Spleen (tissue), 11 donors: Measurements from ENCODE around the gene HPDL. TPM values are rescaled to one million over a fixed set of nuclear protein-coding genes. Genes with fewer than 3 reads are reported as not detected.

Experiments
- DNase-seq: peaks from one replicate; pipeline ENCODE4 v3.0.0-alpha.2; 2020
- H3K27ac ChIP-seq, 8 donors: fragments of 200-600 bp; sonication (generic) in 7 of 8; 1 replicate in 4 of 8; 2 replicates in 4 of 8; pipeline versions ENCODE4 v1.5.0 to v1.8.0; 2016 to 2021; ENCODE audit warnings: inconsistent platforms in 4 of 8, mild to moderate bottlenecking in 4 of 8, moderate library complexity in 1 of 8
- H3K27me3 ChIP-seq, 7 donors: fragments of 200-600 bp; sonication (generic) in 6 of 7; replicated peaks in 1 of 7; 1 replicate in 4 of 7; 2 replicates in 3 of 7; pipeline versions ENCODE4 v1.5.0 to v1.8.0; 2016 to 2021; ENCODE audit warnings: inconsistent platforms in 3 of 7, mild to moderate bottlenecking in 1 of 7
- H3K36me3 ChIP-seq, 6 donors: fragments of 200-600 bp; sonication (generic) in 5 of 6; 1 replicate in 4 of 6; 2 replicates in 2 of 6; pipeline versions ENCODE4 v1.5.0 to v1.8.0; 2016 to 2021; ENCODE audit warnings: inconsistent platforms in 2 of 6
- H3K4me1 ChIP-seq, 6 donors: fragments of 200-600 bp; sonication (generic) in 5 of 6; 1 replicate in 3 of 6; 2 replicates in 3 of 6; pipeline versions ENCODE4 v1.5.0 to v1.8.0; 2016 to 2021; ENCODE audit warnings: inconsistent platforms in 3 of 6
- H3K4me3 ChIP-seq, 8 donors: fragments of 200-600 bp; sonication (generic) in 7 of 8; 1 replicate in 4 of 8; 2 replicates in 4 of 8; pipeline versions ENCODE4 v1.5.0 to v1.8.0; 2016 to 2021; ENCODE audit warnings: inconsistent platforms in 4 of 8, mild to moderate bottlenecking in 4 of 8, moderate library complexity in 2 of 8
- H3K9me3 ChIP-seq, 8 donors: fragments of 200-600 bp; sonication (generic) in 7 of 8; 1 replicate in 4 of 8; 2 replicates in 4 of 8; pipeline versions ENCODE4 v1.5.0 to v1.8.0; 2016 to 2021; ENCODE audit warnings: inconsistent platforms in 4 of 8
- CTCF ChIP-seq, 11 experiments: fragments of 200-600 bp in 7 of 11; fragments of 450-650 bp in 4 of 11; sonication (generic) in 4 of 11; IDR thresholded peaks in 8 of 11; conservative IDR thresholded peaks in 3 of 11; 1 replicate in 7 of 11; 2 replicates in 4 of 11; pipeline versions ENCODE4 v1.4.0 to v1.8.0; 2016 to 2021; ENCODE audit warnings: antibody characterized with exemption in 11 of 11, inconsistent platforms in 4 of 11, mild to moderate bottlenecking in 1 of 11
- POLR2A ChIP-seq, 3 donors: fragments of 450-650 bp; IDR thresholded peaks; one replicate each; pipeline ENCODE4 v1.5.1; 2017; ENCODE audit warnings: antibody characterized with exemption in 3 of 3, mild to moderate bottlenecking in 1 of 3
- POLR2AphosphoS5 ChIP-seq, 3 donors: sonication (generic); formaldehyde crosslinking; IDR thresholded peaks; one replicate each; pipeline ENCODE4 v1.5.1; 2017; ENCODE audit warnings: antibody characterized with exemption in 3 of 3
- WGBS, 5 donors: extraction: QIAGEN DNeasy Blood & Tissue Kit in 3 of 5; methylation state at CpG; one replicate each; pipeline versions ENCODE4 v1.1.5 to v1.1.7; 2013 to 2018; 5-methylcytosine and 5-hydroxymethylcytosine counted together
- intact Hi-C: fragments of 100-400 bp; cut with DNase I; formaldehyde crosslinking; loops from one replicate; pipeline ENCODE4 v1.15.0; 2023; ENCODE audit warnings: low total_unique reads
- polyA plus RNA-seq, 3 donors: library from polyadenylated mRNA; stranded (reverse); fragments of 200-250 nt; gene quantifications; one replicate each; pipeline ENCODE4 v1.2.1, GENCODE V29; 2013
- total RNA-seq, 7 donors: library from RNA; depleted of rRNA in 3 of 7; stranded (reverse); fragments of >200 nt in 3 of 7; fragmentation: NEBNext Ultra II Directional in 4 of 7; extraction: Animal tissue kit (Norgen Biotek cat#: 25700) in 4 of 7; gene quantifications; one replicate each; pipeline versions ENCODE4 v1.1.0 to v1.2.1, GENCODE V29; 2016 to 2021
- donor health status: healthy with polysubstance abuse.
- donor health status: DM: no; HTN: no; CAD: no; lungs with moderate emphysema.
- donor health status: DM: no; HTN: no; CAD: no.
- donor health status: Bipolar disorder and iron deficiency.
- donor health status: healthy.
- donor health status: DM: no; HTN: no; CAD: no.
- donor health status: DM: yes; HTN: yes; CAD: no.

The HPDL gene
- total and polyA plus RNA-seq, 10 donors = 0.73 to 4.6 (median 2.4) TPM

GRCh38 chr1:45322486-45323040 lies 4.1 kb upstream of the HPDL start:
- Histone ChIP-seq H3K4me3 (no peak overlapping the region), H3K9me3 (no peaks in the 10 kb centered on the region), H3K36me3 (no peaks in the 10 kb centered on the region), H3K27me3 (peaks cover 0 to 7% (median 0%) of the 10 kb centered on the region in 7 donors), H3K27ac (no peak overlapping the region), H3K4me1 (peaks cover 5 to 28% (median 21%) of the 10 kb centered on the region in 6 donors)
- intact Hi-C loops = no loop called here
- 88 to 98% (median 91%) methylated on average over 10 of the region's 10 CpGs for WGBS, 5 donors
- no peak for DNase-seq
- TF ChIP-seq POLR2AphosphoS5 (IDR thresholded peaks at IDR 0.05) = no peak
- no peak for TF ChIP-seq POLR2A (IDR thresholded peaks at IDR 0.05)
- no peak for TF ChIP-seq CTCF (IDR thresholded peaks at IDR 0.05 in 8 of 11, conservative IDR thresholded peaks at IDR 0.05 in 3 of 11)

- TF ChIP-seq POLR2AphosphoS5 (IDR thresholded peaks at IDR 0.05) (peak in 1 of 3 donors; percentile 38), CTCF (IDR thresholded peaks at IDR 0.05 in 8 of 11, conservative IDR thresholded peaks at IDR 0.05 in 3 of 11) (no peak)
- DNase-seq = no peak
These were observed 716 bp upstream of the HPDL start for GRCh38 chr1:45325851-45326506.

GRCh38 chr1:45327644-45328515 lies 1.2 kb downstream of the HPDL start:
- Histone ChIP-seq H3K9me3 (no peaks in the 10 kb centered on the region), H3K36me3 (peaks cover 0 to 45% (median 28%) of the 10 kb centered on the region in 6 donors), H3K27ac (peak overlapping the region in 1 of 8 donors; percentile 23), H3K4me1 (peaks cover 7 to 31% (median 25%) of the 10 kb centered on the region in 6 donors), H3K4me3 (peak overlapping the region; percentile 45 to 82 (median 51)), H3K27me3 (peaks cover 0 to 8% (median 0%) of the 10 kb centered on the region in 7 donors)
- TF ChIP-seq POLR2A (IDR thresholded peaks at IDR 0.05) (no peak), POLR2AphosphoS5 (IDR thresholded peaks at IDR 0.05) (no peak), CTCF (IDR thresholded peaks at IDR 0.05 in 8 of 11, conservative IDR thresholded peaks at IDR 0.05 in 3 of 11) (no peak)
- 57 to 77% (median 64%) methylated on average over 15 to 19 of the region's 19 CpGs for WGBS, 5 donors
- intact Hi-C loops = no loop called here
- no peak for DNase-seq

More at GRCh38 chr1:45325851-45326506, 716 bp upstream of the HPDL start:
- peaks cover 7 to 31% (median 25%) of the 10 kb centered on the region in 6 donors for H3K4me1 ChIP-seq
- intact Hi-C loops = no loop called here
- H3K27me3 ChIP-seq = peaks cover 0 to 8% (median 0%) of the 10 kb centered on the region in 7 donors
- 40 to 63% (median 54%) methylated on average over 6 of the region's 6 CpGs for WGBS, 5 donors
- H3K36me3 ChIP-seq = peaks cover 0 to 26% (median 9%) of the 10 kb centered on the region in 6 donors
- peak overlapping the region in 4 of 8 donors; percentile 48 to 82 (median 54) for H3K4me3 ChIP-seq
- H3K27ac ChIP-seq = peak overlapping the region in 1 of 8 donors; percentile 47
- H3K9me3 ChIP-seq = no peaks in the 10 kb centered on the region
